ENCODE measurements around the gene KLHL8. TPM values are rescaled to one million over a fixed set of nuclear protein-coding genes. Genes with fewer than 3 reads are reported as not detected.
"Not testable (repeated sequence)": the region's sequence is repeated elsewhere in the genome, so short reads cannot be mapped to it uniquely, and the experiment has no call there.

Gene KLHL8
- total RNA-seq, 2 experiments from 2014 or later = 9.8 to 10.3 TPM

DNA sequence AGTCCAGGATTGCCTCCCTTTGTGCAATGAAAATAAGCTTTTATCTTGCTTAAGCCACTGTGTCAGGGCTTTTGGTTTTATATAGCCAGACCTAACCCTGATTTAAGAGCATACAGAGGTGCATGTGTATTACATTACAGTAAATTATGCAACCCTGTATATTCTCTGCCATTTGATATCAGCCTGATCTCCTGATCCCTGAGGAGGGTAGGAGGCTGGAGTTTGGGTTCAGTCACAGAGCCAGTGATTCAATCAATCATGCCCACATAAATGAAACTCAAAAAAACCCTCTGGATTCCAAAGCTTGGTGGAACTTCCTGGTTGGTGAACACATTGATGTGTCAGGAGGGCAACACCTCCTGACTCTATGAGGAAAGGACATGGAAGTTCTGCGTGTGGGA is 7.3 kb upstream of the KLHL8 start:
- Mint-ChIP-seq H3K27me3 (no peaks in the 10 kb centered on the region), H3K27ac (no peak overlapping the region), H3K4me3 (no peak overlapping the region), H3K36me3 (ENCODE audit: low read depth) (no peaks in the 10 kb centered on the region), H3K9me3 (ENCODE audit: low read depth) (no peaks in the 10 kb centered on the region), H3K4me1 (no peaks in the 10 kb centered on the region)
- CTCF ChIA-PET = interaction anchor here (0.7 to 1.0 kb wide), 3 partner anchors 9 to 308 kb away, joined by 3 to 6 read pairs (median 3); no protein-coding TSS in a partner anchor
- intact Hi-C loops (cut with DNase I, micrococcal nuclease) = no loop called here
- no peak for DNase-seq
- ATAC-seq = no peak
- POLR2A ChIA-PET = interaction anchor here (0.6 to 1.3 kb wide), 2 partner anchors 9 to 272 kb away, joined by 3 to 5 read pairs; no protein-coding TSS in a partner anchor

- no peaks in the 10 kb centered on the region for H3K36me3 Mint-ChIP-seq (ENCODE audit: low read depth)
- peaks cover 2% of the 10 kb centered on the region for H3K27me3 Mint-ChIP-seq
- ATAC-seq (no peak), DNase-seq (no peak)
- H3K4me3 Mint-ChIP-seq = no peak overlapping the region
- ChIA-PET POLR2A (no interaction called here), CTCF (no interaction called here)
- intact Hi-C loops (cut with DNase I, micrococcal nuclease) = no loop called here
- H3K27ac Mint-ChIP-seq = no peak overlapping the region
- H3K9me3 Mint-ChIP-seq (ENCODE audit: low read depth) = no peaks in the 10 kb centered on the region
- H3K4me1 Mint-ChIP-seq = no peaks in the 10 kb centered on the region
These were observed 5.5 kb upstream of the KLHL8 start for GRCh38 chr4:87225936-87226335.

DNA sequence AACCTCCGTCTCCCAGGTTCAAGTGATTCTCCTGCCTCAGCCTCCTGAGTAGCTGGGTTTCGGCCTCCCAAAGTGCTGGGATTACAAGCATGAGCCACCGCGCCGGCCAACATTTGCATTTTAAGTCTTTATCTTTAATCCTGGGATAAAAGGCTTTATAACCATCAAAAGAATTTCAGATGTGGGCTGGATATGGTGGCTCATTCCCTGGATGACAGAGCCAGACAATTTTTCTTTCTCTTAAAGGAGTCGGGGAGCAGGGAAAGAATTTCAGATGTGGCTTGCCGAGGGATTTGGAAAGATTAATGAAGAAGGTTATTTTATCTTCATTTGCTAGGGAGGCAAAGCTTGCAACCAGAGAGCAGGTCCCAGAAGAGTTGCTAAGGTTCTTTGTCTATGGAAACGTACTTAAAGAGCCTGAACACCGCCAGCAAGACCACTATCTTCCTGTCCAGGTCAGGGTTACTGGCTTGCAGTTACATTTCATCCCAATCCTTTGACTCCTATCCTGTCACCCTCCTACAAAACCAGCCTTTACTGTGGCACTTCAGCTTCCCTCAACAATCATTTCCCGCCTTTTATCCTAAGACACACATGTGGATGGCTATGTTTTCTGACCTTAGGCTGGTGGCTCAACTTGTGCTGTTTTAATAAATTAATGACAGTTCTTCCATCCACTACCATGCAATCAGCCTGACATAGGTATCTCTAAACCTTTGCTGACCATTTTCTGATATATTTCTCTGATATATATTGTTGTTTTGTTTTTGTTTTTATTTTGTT is 3.9 kb upstream of the KLHL8 start:
- Mint-ChIP-seq H3K9me3 (ENCODE audit: low read depth) (no peaks in the 10 kb centered on the region), H3K27me3 (peaks cover 2% of the 10 kb centered on the region), H3K4me3 (no peak overlapping the region), H3K4me1 (peaks cover 2% of the 10 kb centered on the region), H3K36me3 (ENCODE audit: low read depth) (no peaks in the 10 kb centered on the region), H3K27ac (no peak overlapping the region)
- ChIA-PET CTCF (interaction anchor here (1.0 to 1.3 kb wide), 2 partner anchors 11 to 330 kb away, joined by 3 to 4 read pairs; no protein-coding TSS in a partner anchor), POLR2A (no interaction called here)
- ATAC-seq (no peak), DNase-seq (no peak)
- intact Hi-C loops (cut with DNase I, micrococcal nuclease) = loop anchor here (5.0 kb wide), 4 partner anchors 198 to 1058 kb away; partner anchors contain the start of genes AFF1 (in 1 of the 2), NUDT9 (in 1 of the 2) and PPM1K (in 1 of the 2)

- no peaks in the 10 kb centered on the region for H3K9me3 Mint-ChIP-seq (ENCODE audit: low read depth)
- peaks cover 5% of the 10 kb centered on the region for H3K36me3 Mint-ChIP-seq (ENCODE audit: low read depth)
- peak overlapping the region; percentile 92 for H3K27ac Mint-ChIP-seq
- POLR2A ChIA-PET = interaction anchor here (0.6 to 1.9 kb wide), 3 partner anchors 71 to 283 kb away, joined by 3 to 5 read pairs (median 3); no protein-coding TSS in a partner anchor
- peak; percentile 42 for ATAC-seq
- H3K27me3 Mint-ChIP-seq = peaks cover 2% of the 10 kb centered on the region
- H3K4me1 Mint-ChIP-seq = peaks cover 17% of the 10 kb centered on the region
- CTCF ChIA-PET = interaction anchor here (0.5 to 2.1 kb wide), 11 partner anchors 8 to 992 kb away, joined by 3 to 12 read pairs (median 4); partner anchors contain the start of gene AFF1
- intact Hi-C loops (cut with DNase I, micrococcal nuclease) = loop anchor here (1.0 to 5.0 kb wide), 11 partner anchors 15 to 1063 kb away; partner anchors contain the start of genes NUDT9 (in 2 of the 2), AFF1 (in 1 of the 2), HSD17B11 (in 1 of the 2) and PPM1K (in 1 of the 2)
- peak; percentile 70 for DNase-seq
- peak overlapping the region; percentile 89 for H3K4me3 Mint-ChIP-seq
These were observed 755 bp downstream of the KLHL8 start for GRCh38 chr4:87219632-87220093.

DNA sequence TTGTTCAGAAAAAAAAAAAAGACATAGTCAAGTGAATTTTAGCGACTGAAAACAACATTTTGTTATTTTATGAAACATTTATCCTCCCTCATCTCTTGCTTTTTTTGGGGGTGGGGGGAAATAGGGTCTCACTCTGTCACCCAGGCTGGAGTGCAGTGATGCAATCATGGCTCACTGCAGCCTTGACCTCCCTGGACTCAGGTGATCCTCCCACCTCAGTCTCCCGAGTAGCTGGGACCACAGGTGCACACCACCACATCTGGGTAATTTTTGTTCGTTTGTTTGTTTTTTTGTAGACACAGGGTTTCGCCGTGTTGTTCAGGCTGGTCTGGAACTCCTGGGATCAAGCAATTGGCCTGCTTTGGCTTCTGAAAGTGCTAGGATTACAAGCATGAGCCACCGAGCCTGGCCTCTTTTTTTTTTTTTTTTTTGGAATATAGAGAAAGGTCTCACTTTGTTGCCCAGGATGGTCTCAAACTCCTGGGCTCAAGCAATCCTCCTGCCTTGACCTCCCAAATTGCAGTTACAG is 3.1 kb downstream of the KLHL8 start:
- H3K4me3 Mint-ChIP-seq; H3K27me3 Mint-ChIP-seq; H3K36me3 Mint-ChIP-seq (ENCODE audit: low read depth); ATAC-seq; intact Hi-C loops (cut with DNase I, micrococcal nuclease); H3K9me3 Mint-ChIP-seq (ENCODE audit: low read depth); H3K27ac Mint-ChIP-seq; DNase-seq: not testable (repeated sequence)
- ChIA-PET CTCF (interaction anchor here (0.7 to 1.1 kb wide), 3 partner anchors 67 to 826 kb away, joined by 3 to 5 read pairs (median 4); no protein-coding TSS in a partner anchor), POLR2A (interaction anchor here (0.9 kb wide), 1 partner anchor 211 kb away, joined by 3 read pairs; no protein-coding TSS in a partner anchor)
- peaks cover 17% of the 10 kb centered on the region for H3K4me1 Mint-ChIP-seq

DNA sequence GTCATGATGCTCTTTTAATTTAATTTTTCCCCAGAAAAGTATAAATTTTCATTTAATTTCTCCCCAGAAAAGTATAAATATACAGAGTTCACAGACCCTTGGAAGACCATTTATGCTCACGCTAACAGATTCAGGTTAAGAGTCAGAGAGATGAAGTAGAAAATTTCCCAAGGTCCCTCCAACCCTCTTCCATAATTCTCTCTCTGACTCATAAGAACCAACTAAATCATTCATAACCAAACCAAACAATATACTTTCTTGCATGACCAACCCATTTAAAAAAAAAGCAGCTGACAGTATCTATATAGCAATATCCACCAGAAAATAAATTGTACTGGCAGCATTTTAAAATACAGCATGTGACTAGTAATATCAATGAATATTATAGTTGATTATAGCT is 3.9 kb downstream of the KLHL8 start:
- ATAC-seq (no peak), DNase-seq (no peak)
- CTCF ChIA-PET = interaction anchor here (0.7 to 1.1 kb wide), 2 partner anchors 66 to 825 kb away, joined by 3 to 4 read pairs; no protein-coding TSS in a partner anchor
- Mint-ChIP-seq H3K36me3 (ENCODE audit: low read depth) (peaks cover 5% of the 10 kb centered on the region), H3K27ac (no peak overlapping the region), H3K4me3 (no peak overlapping the region), H3K27me3 (no peaks in the 10 kb centered on the region), H3K4me1 (peaks cover 17% of the 10 kb centered on the region), H3K9me3 (ENCODE audit: low read depth) (no peaks in the 10 kb centered on the region)
- POLR2A ChIA-PET = interaction anchor here (0.9 kb wide), 1 partner anchor 210 kb away, joined by 3 read pairs; no protein-coding TSS in a partner anchor
- intact Hi-C loops (cut with DNase I, micrococcal nuclease) = no loop called here

DNA sequence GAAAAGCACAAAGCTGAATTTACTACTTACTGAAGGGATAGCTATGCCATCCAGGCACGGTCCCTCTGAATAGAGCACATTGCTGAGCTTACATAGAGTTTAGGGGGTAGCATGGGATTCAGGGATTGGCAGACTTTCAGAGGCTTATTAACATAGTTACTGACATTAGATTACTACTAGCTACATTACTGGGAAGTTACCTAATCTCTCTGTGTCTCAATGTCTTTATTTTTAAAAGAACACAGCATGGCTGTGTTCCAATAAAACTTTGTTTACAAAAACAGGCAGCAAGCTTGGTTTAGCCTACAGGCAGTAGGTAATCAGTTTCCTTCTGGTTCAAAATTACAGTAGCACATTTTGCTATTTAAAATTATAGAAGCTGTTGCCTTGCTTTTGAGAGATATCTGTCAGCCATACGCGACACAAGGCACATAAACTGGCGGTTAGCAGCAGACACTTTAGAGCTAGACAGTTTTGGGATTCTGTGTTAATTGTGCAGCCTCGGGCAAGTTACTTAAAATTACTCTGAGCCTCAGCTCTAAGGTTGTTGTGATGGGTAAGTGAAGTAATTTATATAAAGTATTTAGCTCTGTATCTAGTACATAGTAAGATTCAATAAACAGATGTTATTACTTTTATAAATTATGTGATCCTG is 6.9 kb downstream of the KLHL8 start:
- no peak overlapping the region for H3K27ac Mint-ChIP-seq
- ATAC-seq (no peak), DNase-seq (no peak)
- intact Hi-C loops (cut with DNase I, micrococcal nuclease) = no loop called here
- no peak overlapping the region for H3K4me3 Mint-ChIP-seq
- H3K27me3 Mint-ChIP-seq = no peaks in the 10 kb centered on the region
- no peaks in the 10 kb centered on the region for H3K9me3 Mint-ChIP-seq (ENCODE audit: low read depth)
- POLR2A ChIA-PET = interaction anchor here (0.7 kb wide), 2 partner anchors 13 kb away, joined by 3 to 5 read pairs; no protein-coding TSS in a partner anchor
- CTCF ChIA-PET = no interaction called here
- H3K36me3 Mint-ChIP-seq (ENCODE audit: low read depth) = peaks cover 5% of the 10 kb centered on the region
- peaks cover 18% of the 10 kb centered on the region for H3K4me1 Mint-ChIP-seq

GRCh38 chr4:87211249-87211952 is 9.0 kb downstream of the KLHL8 start:
- POLR2A ChIA-PET = no interaction called here
- H3K27me3 Mint-ChIP-seq = no peaks in the 10 kb centered on the region
- DNase-seq (no peak), ATAC-seq (no peak)
- intact Hi-C loops (cut with DNase I, micrococcal nuclease) = no loop called here
- H3K4me1 Mint-ChIP-seq = peaks cover 11% of the 10 kb centered on the region
- peaks cover 13% of the 10 kb centered on the region for H3K36me3 Mint-ChIP-seq (ENCODE audit: low read depth)
- CTCF ChIA-PET = interaction anchor here (0.9 to 1.1 kb wide), 2 partner anchors 8 to 295 kb away, joined by 3 to 4 read pairs; no protein-coding TSS in a partner anchor
- H3K9me3 Mint-ChIP-seq (ENCODE audit: low read depth) = no peaks in the 10 kb centered on the region
- H3K4me3 Mint-ChIP-seq = no peak overlapping the region
- no peak overlapping the region for H3K27ac Mint-ChIP-seq

GRCh38 chr4:87209696-87210095 is 10.7 kb downstream of the KLHL8 start:
- Mint-ChIP-seq H3K9me3 (ENCODE audit: low read depth) (peaks cover 3% of the 10 kb centered on the region), H3K27me3 (no peaks in the 10 kb centered on the region), H3K36me3 (ENCODE audit: low read depth) (peaks cover 16% of the 10 kb centered on the region), H3K4me3 (no peak overlapping the region), H3K4me1 (peaks cover 10% of the 10 kb centered on the region), H3K27ac (no peak overlapping the region)
- ChIA-PET POLR2A (interaction anchor here (0.6 kb wide), 1 partner anchor 9 kb away, joined by 3 read pairs; no protein-coding TSS in a partner anchor), CTCF (interaction anchor here (0.6 to 2.3 kb wide), 4 partner anchors 10 to 287 kb away, joined by 3 to 9 read pairs (median 3); no protein-coding TSS in a partner anchor)
- intact Hi-C loops (cut with DNase I, micrococcal nuclease) = no loop called here
- ATAC-seq = peak; percentile 90
- DNase-seq = peak; percentile 57

- no peak for ATAC-seq
- intact Hi-C loops (cut with DNase I, micrococcal nuclease) = no loop called here
- no peak for DNase-seq
- Mint-ChIP-seq H3K27me3 (no peaks in the 10 kb centered on the region), H3K36me3 (ENCODE audit: low read depth) (peaks cover 20% of the 10 kb centered on the region), H3K4me3 (no peak overlapping the region), H3K9me3 (ENCODE audit: low read depth) (peaks cover 3% of the 10 kb centered on the region), H3K4me1 (peaks cover 10% of the 10 kb centered on the region), H3K27ac (no peak overlapping the region)
- POLR2A ChIA-PET = interaction anchor here (0.6 kb wide), 1 partner anchor 10 kb away, joined by 3 read pairs; no protein-coding TSS in a partner anchor
- CTCF ChIA-PET = interaction anchor here (1.2 to 2.3 kb wide), 3 partner anchors 10 to 286 kb away, joined by 3 to 9 read pairs (median 3); no protein-coding TSS in a partner anchor
These were observed 11.2 kb downstream of the KLHL8 start for GRCh38 chr4:87209182-87209581.

Measured in activated CD4-positive, alpha-beta T cell treated with anti-CD3 and anti-CD28 coated beads for 36 hours (primary cell).